A549 (cell line): ENCODE measurements around the gene CSMD2. TPM values are rescaled to one million over a fixed set of nuclear protein-coding genes. Genes with fewer than 3 reads are reported as not detected.

Experiments
- ATAC-seq, 2 experiments: fragments of 200-7000 bp in 1 of 2; fragments of >200 bp in 1 of 2; cut with Nextera tagmentation in 1 of 2; cut with Tn5 transposase in 1 of 2; 3 replicates each; pipeline versions ENCODE4 v1.8.0 to v1.9.1; 2018 to 2020; ENCODE audit warnings: mild to moderate bottlenecking in 1 of 2, moderate library complexity in 1 of 2
- CTCF ChIA-PET: fragments of 300-600 bp; sonication (Branson Sonifier 250); formaldehyde crosslinking; extraction: SDS; loops from one replicate; lab custom pipeline; 2021; ENCODE audit warnings: antibody characterized with exemption, inconsistent platforms; lab: Yijun Ruan, JAX
- POLR2A ChIA-PET: fragments of 350-600 bp; formaldehyde crosslinking; extraction: SDS; loops from one replicate; lab custom pipeline; 2021; ENCODE audit warnings: antibody characterized with exemption, inconsistent platforms; lab: Yijun Ruan, JAX
- DNase-seq, 2 experiments: peaks; one replicate each; pipeline versions ENCODE4 v3.0.0 to v3.0.0-alpha.2; 2011 to 2016; ENCODE audit warnings: low read depth in 1 of 2, low spot score in 1 of 2
- FAIRE-seq: peaks from 2 replicates; lab custom pipeline; 2011; peaks lifted over from hg19 to GRCh38; lab: Jason Lieb, UNC
- H3K27ac ChIP-seq, 2 experiments: fragments of >200 bp; sonication (Bioruptor Twin); formaldehyde crosslinking; 3 replicates each; pipeline ENCODE4 v1.5.1; 2016 to 2017
- H3K4me1 ChIP-seq: fragments of >200 bp; sonication (Bioruptor Twin); formaldehyde crosslinking; 3 replicates; pipeline ENCODE4 v1.6.1; 2016
- H3K4me2 ChIP-seq: fragments of >200 bp; sonication (Bioruptor Twin); formaldehyde crosslinking; 3 replicates; pipeline ENCODE4 v1.6.1; 2016
- H3K4me3 ChIP-seq: fragments of >200 bp; sonication (Bioruptor Twin); formaldehyde crosslinking; 3 replicates; pipeline ENCODE4 v1.5.1; 2016
- H3K9me3 ChIP-seq: fragments of >200 bp; sonication (Bioruptor Twin); formaldehyde crosslinking; 3 replicates; pipeline ENCODE4 v1.6.1; 2016
- CBX8 ChIP-seq: fragments of 200-600 bp; sonication (generic); IDR thresholded peaks from 2 replicates; pipeline ENCODE4 v1.6.1; 2016
- CHD4 ChIP-seq: fragments of 200-600 bp; sonication (generic); IDR thresholded peaks from 2 replicates; pipeline ENCODE4 v1.6.1; 2016; ENCODE audit warnings: antibody characterized with exemption, mild to moderate bottlenecking, borderline replicate concordance
- EHF ChIP-seq: fragments of 250-450 bp; sonication (Bioruptor Pico); IDR thresholded peaks from 2 replicates; pipeline ENCODE4 v1.5.0; 2020; ENCODE audit warnings: mild to moderate bottlenecking
- EHMT2 ChIP-seq: fragments of 200-600 bp; sonication (generic); IDR thresholded peaks from 2 replicates; pipeline ENCODE4 v1.6.1; 2016; ENCODE audit warnings: antibody characterized with exemption, low read depth, mild to moderate bottlenecking, moderate library complexity
- EP300 ChIP-seq, 2 experiments: fragments of >200 bp; sonication (Bioruptor Twin); formaldehyde crosslinking; IDR thresholded peaks; 2 replicates in 1 of 2; 3 replicates in 1 of 2; pipeline ENCODE4 v1.6.1; 2016 to 2017
- FOSB ChIP-seq: fragments of 250-450 bp; sonication (Bioruptor Pico); IDR thresholded peaks from 2 replicates; pipeline ENCODE4 v1.5.0; 2020; ENCODE audit warnings: mild to moderate bottlenecking, moderate library complexity
- FOXS1 ChIP-seq: fragments of 250-450 bp; sonication (Bioruptor Pico); IDR thresholded peaks from 2 replicates; pipeline ENCODE4 v1.5.0; 2020; ENCODE audit warnings: mild to moderate bottlenecking, moderate library complexity
- HEYL ChIP-seq: fragments of 250-450 bp; sonication (Bioruptor Pico); IDR thresholded peaks from 2 replicates; pipeline ENCODE4 v1.8.0; 2021; ENCODE audit warnings: mild to moderate bottlenecking, moderate library complexity
- JUN ChIP-seq, 2 experiments: fragments of >200 bp; sonication (Bioruptor Twin); formaldehyde crosslinking; IDR thresholded peaks; 2 replicates in 1 of 2; 3 replicates in 1 of 2; pipeline ENCODE4 v1.6.1; 2016 to 2017
- MAZ ChIP-seq: fragments of 150-350 bp; IDR thresholded peaks from 2 replicates; pipeline ENCODE4 v1.6.1; 2014; ENCODE audit warnings: antibody characterized with exemption, low read depth, low read length, borderline replicate concordance
- NFE2L2 ChIP-seq: fragments of 150-350 bp; conservative IDR thresholded peaks from 2 replicates; pipeline ENCODE4 v1.6.1; 2014; ENCODE audit warnings: low read length
- NPAS2 ChIP-seq: fragments of 250-450 bp; sonication (Bioruptor Pico); IDR thresholded peaks from 2 replicates; pipeline ENCODE4 v1.8.0; 2022; ENCODE audit warnings: mild to moderate bottlenecking, moderate library complexity, borderline replicate concordance
- NR3C1 ChIP-seq: fragments of >200 bp; sonication (Bioruptor Twin); formaldehyde crosslinking; IDR thresholded peaks from 3 replicates; pipeline ENCODE4 v1.6.1; 2017
- POLR2AphosphoS2 ChIP-seq: conservative IDR thresholded peaks from 2 replicates; pipeline ENCODE4 v1.6.1; 2012; ENCODE audit warnings: low read length, improper control_type of control experiment, inconsistent platforms
- RAD21 ChIP-seq, 2 experiments: fragments of >200 bp in 1 of 2; sonication (Bioruptor Twin) in 1 of 2; formaldehyde crosslinking in 1 of 2; IDR thresholded peaks in 1 of 2; conservative IDR thresholded peaks in 1 of 2; 2 replicates in 1 of 2; 3 replicates in 1 of 2; pipeline ENCODE4 v1.6.1; 2012 to 2018; ENCODE audit warnings: inconsistent platforms in 1 of 2
- RARB ChIP-seq: fragments of 250-450 bp; sonication (Bioruptor Pico); IDR thresholded peaks from 2 replicates; pipeline ENCODE4 v1.8.0; 2021; ENCODE audit warnings: mild to moderate bottlenecking, moderate library complexity
- ZSCAN20 ChIP-seq: fragments of 250-450 bp; sonication (Bioruptor Pico); IDR thresholded peaks from 2 replicates; pipeline ENCODE4 v1.8.0; 2022; ENCODE audit warnings: mild to moderate bottlenecking, moderate library complexity
- WGBS: methylation state at CpG from one replicate; pipeline ENCODE4 v1.1.6; 2017; ENCODE audit errors: missing lambda C conversion rate; 5-methylcytosine and 5-hydroxymethylcytosine counted together
- polyA plus RNA-seq, 4 experiments: library from polyadenylated mRNA; depleted of rRNA in 3 of 4; stranded (reverse); fragments of >200 nt; fragmentation: RNase III in 1 of 4; extraction: RNeasy Plus Mini Kit Qiagen cat#74134 plus additional on column Dnase treatment in 1 of 4; gene quantifications; 2 replicates in 3 of 4; 3 replicates in 1 of 4; pipeline ENCODE4 v1.2.3, GENCODE V29; 2011 to 2017
- TF ChIP-seq, protein P1 (sequence below): fragments of 250-450 bp; sonication (Bioruptor Pico); IDR thresholded peaks from 2 replicates; pipeline ENCODE4 v1.5.0; 2021; ENCODE audit warnings: mild to moderate bottlenecking, moderate library complexity, borderline replicate concordance
- TF ChIP-seq, protein P2 (sequence below): fragments of 200-600 bp; sonication (generic); IDR thresholded peaks from 2 replicates; pipeline ENCODE4 v1.6.1; 2016; ENCODE audit warnings: antibody characterized with exemption, mild to moderate bottlenecking, moderate library complexity
- TF ChIP-seq, protein P3 (sequence below): fragments of >200 bp; sonication (Bioruptor Twin); formaldehyde crosslinking; IDR thresholded peaks from 3 replicates; pipeline ENCODE4 v1.6.1; 2016

Gene CSMD2
- polyA plus RNA-seq, 2 of the 4 experiments (the other 2 are of a cell fraction): not detected

DNA sequence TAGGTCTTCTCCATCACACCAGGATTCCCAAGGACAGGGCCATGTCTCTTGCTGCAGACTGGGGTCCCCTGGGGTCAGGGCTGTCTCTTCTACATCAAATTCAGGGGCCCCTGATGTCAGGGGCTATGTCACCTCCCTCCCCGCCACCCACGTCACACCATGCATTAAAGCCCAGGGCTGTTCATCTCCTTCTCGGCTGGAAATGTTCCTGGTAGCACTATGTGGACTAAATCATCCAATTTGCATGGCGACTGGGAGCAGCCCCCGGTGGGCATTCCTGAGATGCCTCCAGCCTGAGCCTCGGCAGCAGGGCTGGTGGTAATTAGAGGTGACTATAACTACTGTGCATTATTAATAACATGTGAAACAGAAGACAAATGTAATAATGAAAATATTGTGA lies 452.8 kb downstream of the CSMD2 start:
- Histone ChIP-seq H3K4me2 (no peak overlapping the region), H3K4me3 (no peak overlapping the region), H3K27ac (no peak overlapping the region), H3K4me1 (no peaks in the 10 kb centered on the region), H3K9me3 (no peaks in the 10 kb centered on the region)
- ChIA-PET CTCF (no interaction called here), POLR2A (no interaction called here)
- FAIRE-seq (no peak), DNase-seq (no peak), ATAC-seq (no peak)
- 4% methylated on average over 4 of the region's 6 CpGs for WGBS
- TF ChIP-seq, protein P1, sequence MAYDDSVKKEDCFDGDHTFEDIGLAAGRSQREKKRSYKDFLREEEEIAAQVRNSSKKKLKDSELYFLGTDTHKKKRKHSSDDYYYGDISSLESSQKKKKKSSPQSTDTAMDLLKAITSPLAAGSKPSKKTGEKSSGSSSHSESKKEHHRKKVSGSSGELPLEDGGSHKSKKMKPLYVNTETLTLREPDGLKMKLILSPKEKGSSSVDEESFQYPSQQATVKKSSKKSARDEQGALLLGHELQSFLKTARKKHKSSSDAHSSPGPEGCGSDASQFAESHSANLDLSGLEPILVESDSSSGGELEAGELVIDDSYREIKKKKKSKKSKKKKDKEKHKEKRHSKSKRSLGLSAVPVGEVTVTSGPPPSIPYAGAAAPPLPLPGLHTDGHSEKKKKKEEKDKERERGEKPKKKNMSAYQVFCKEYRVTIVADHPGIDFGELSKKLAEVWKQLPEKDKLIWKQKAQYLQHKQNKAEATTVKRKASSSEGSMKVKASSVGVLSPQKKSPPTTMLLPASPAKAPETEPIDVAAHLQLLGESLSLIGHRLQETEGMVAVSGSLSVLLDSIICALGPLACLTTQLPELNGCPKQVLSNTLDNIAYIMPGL (CRISPR knock-in tag): no peak
- TF ChIP-seq EHF (CRISPR knock-in tag): no peak

DNA sequence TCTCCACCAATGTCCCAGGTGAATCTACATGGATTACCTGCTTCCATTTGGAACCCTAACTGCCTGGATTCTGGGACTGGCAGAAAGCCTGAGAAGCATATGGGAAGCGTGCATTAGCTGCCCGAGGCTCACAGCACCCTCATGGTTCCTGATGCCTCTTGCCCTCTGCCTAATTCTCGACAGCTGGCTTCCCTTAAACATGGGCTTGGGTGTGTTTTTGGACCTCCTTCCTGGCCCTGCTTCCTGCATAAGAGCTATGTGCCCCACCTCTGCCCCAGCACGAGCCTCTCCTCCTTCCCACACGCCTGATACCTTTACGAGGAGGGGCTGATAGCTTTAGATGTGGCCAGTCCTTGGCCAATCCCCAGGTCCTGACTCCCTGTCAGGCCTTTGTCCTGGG lies 453.5 kb downstream of the CSMD2 start:
- ATAC-seq: no peak
- Histone ChIP-seq H3K4me3 (no peak overlapping the region), H3K9me3 (no peaks in the 10 kb centered on the region), H3K4me1 (no peaks in the 10 kb centered on the region), H3K27ac (no peak overlapping the region), H3K4me2 (no peak overlapping the region)
- 0% methylated on average over 6 of the region's 6 CpGs for WGBS
- ChIA-PET POLR2A (no interaction called here), CTCF (no interaction called here)
- DNase-seq: no peak
- TF ChIP-seq MAZ (no peak), POLR2AphosphoS2 (no peak), FOSB (CRISPR knock-in tag) (no peak), RAD21 (conservative IDR thresholded peaks at IDR 0.05 in 1 of 2, IDR thresholded peaks at IDR 0.05 in 1 of 2) (no peak), ZSCAN20 (CRISPR knock-in tag) (no peak), RARB (CRISPR knock-in tag) (no peak), CBX8 (no peak), NPAS2 (CRISPR knock-in tag) (no peak), CHD4 (no peak), JUN (IDR thresholded peaks at IDR 0.05) (no peak), NR3C1 (no peak), EHMT2 (no peak), HEYL (no peak), NFE2L2 (no peak), FOXS1 (no peak), EP300 (IDR thresholded peaks at IDR 0.05) (no peak)
- TF ChIP-seq, protein P2, sequence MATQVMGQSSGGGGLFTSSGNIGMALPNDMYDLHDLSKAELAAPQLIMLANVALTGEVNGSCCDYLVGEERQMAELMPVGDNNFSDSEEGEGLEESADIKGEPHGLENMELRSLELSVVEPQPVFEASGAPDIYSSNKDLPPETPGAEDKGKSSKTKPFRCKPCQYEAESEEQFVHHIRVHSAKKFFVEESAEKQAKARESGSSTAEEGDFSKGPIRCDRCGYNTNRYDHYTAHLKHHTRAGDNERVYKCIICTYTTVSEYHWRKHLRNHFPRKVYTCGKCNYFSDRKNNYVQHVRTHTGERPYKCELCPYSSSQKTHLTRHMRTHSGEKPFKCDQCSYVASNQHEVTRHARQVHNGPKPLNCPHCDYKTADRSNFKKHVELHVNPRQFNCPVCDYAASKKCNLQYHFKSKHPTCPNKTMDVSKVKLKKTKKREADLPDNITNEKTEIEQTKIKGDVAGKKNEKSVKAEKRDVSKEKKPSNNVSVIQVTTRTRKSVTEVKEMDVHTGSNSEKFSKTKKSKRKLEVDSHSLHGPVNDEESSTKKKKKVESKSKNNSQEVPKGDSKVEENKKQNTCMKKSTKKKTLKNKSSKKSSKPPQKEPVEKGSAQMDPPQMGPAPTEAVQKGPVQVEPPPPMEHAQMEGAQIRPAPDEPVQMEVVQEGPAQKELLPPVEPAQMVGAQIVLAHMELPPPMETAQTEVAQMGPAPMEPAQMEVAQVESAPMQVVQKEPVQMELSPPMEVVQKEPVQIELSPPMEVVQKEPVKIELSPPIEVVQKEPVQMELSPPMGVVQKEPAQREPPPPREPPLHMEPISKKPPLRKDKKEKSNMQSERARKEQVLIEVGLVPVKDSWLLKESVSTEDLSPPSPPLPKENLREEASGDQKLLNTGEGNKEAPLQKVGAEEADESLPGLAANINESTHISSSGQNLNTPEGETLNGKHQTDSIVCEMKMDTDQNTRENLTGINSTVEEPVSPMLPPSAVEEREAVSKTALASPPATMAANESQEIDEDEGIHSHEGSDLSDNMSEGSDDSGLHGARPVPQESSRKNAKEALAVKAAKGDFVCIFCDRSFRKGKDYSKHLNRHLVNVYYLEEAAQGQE: no peak
- TF ChIP-seq, protein P3, sequence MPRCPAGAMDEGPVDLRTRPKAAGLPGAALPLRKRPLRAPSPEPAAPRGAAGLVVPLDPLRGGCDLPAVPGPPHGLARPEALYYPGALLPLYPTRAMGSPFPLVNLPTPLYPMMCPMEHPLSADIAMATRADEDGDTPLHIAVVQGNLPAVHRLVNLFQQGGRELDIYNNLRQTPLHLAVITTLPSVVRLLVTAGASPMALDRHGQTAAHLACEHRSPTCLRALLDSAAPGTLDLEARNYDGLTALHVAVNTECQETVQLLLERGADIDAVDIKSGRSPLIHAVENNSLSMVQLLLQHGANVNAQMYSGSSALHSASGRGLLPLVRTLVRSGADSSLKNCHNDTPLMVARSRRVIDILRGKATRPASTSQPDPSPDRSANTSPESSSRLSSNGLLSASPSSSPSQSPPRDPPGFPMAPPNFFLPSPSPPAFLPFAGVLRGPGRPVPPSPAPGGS: no peak
- FAIRE-seq: no peak
